ENCODE results near the gene CACNA2D3.
"Not testable (repeated sequence)": the region's sequence is repeated elsewhere in the genome, so short reads cannot be mapped to it uniquely, and the experiment has no call there.

- TF ChIP-seq POLR2AphosphoS5 (IDR thresholded peaks at IDR 0.05; ENCODE audit: borderline replicate concordance, low read depth, low read length); EZH2 (IDR thresholded peaks at IDR 0.05): not testable (repeated sequence)
Measured at GRCh38 chr3:54631001-54631400, 508.6 kb downstream of the CACNA2D3 start.
